Inflammatory macrophage treated with lipopolysaccharide for 1 hour (primary cell): Measurements from ENCODE around the gene IMPDH1.
A peak's percentile ranks its signal among the peaks of the same experiment; 100 is the strongest.

Experiments
- DNase-seq, 2 donors: peaks; one replicate each; pipeline ENCODE4 v3.0.0-alpha.2; 2020 to 2022

Gene IMPDH1

DNA sequence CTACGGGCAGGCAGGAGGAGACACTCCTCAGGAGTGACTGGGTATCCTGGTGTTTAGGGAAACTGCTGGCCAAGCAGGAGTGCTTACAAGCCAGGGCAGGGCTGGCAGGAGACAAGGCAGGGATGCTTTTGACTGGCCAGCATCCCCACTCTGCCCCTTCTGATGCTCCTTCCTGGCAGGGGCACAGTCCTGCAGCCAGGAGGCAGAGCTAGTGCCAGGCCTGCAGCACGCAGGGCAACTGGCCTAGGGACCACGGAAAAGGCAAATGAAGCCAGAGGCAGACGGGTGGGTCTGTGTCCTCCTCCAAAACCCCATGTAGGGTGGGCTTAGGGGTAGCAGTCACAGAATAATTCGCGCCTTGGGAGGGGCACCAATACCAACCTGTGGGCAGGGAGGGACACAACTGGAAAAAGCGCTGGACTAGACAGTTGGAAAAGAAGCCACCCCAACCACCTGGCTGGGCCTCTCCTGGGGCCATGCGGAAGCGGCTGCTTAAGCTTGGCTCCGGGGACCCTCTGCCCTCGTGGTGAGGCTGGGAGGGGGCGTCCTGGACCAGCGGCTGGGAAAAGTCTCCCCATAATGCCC, 4.8 kb downstream of the IMPDH1 start:
- DNase-seq = no peak

DNA sequence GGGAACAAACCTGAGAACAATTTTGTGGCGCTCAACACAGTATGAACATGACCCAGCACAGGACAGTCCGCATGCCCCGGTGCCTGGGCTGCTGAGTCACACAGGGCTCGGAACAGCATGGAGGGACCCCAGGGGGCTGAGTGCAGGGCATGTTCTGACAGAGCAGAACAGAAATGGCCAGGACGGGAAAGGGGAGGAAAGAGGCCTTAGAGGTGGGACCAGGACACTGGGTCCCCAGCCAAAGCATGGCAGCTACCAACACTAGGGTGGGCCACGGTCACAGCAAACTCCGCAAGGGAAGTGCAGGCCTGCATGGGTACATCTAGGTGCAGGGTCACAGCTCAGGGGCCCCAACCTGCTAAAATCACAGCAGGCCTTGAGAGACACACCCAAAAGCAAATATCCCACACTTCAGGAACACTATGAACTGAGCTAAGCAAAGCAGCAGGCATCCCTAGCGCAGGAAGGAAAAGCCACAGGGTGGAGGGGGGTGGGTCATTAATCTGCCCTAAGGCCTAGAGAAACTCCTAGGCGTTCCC, 5.6 kb downstream of the IMPDH1 start:
- DNase-seq = no peak

DNA sequence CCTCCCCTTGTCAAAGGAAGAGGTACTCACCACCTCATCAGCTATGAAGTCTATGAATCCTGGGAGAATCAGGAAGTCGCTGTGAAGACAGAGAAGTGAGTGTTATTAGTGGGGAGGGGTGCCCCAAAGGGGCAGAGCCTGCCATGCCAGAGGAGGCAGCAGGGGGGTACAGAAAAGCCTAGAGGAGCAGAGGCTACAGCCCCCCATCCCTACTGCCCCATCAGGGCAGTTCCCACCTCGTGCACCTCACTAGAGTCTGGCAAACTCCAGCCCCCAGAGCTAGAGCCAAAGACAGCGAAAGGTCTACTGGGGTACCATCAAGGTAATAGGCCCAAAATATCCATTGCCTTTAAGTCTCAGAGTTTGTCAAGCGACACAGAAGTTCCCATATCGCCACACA, 6.1 kb downstream of the IMPDH1 start:
- DNase-seq = no peak

DNA sequence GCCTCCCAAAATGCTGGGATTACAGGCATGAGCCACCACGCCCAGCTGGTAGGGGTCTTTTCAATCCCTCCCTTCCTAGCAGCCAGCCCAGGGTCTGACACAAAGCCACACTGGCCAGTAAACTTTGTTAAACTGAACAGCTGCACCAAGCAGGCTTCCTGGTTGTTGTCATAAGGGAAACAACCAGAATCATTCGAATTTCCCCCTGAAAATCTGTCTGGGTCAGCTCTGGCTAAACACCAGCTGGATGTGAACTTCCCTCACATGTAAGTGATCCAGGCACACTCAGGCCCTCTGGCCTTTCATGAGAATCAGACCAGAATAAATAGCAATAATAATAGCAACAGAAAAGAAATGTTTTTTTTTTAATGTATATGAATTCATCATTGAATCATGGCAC, 7.4 kb downstream of the IMPDH1 start:
- DNase-seq = peak in 1 of 2 donors; percentile 37

DNA sequence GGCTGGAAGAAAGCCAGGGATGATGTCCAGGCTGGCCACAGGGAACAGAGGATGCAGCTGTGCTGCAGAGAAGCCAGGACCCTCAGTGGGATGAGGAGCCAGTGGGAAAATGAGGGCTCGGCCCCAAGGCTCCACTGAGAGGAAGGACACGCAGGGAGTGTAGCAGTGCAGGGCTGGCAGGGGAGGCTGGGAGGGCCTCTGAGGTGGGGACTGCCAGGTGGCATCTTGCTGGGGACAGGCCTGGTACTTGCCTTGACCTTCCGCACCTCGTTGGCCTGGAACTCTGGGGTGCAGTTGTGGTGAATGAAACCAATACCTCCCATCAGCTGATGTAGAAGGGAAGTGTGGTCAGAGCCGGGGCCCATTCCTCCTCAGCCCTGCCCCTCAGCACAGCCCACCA, 9.2 kb downstream of the IMPDH1 start:
- DNase-seq = no peak

DNA sequence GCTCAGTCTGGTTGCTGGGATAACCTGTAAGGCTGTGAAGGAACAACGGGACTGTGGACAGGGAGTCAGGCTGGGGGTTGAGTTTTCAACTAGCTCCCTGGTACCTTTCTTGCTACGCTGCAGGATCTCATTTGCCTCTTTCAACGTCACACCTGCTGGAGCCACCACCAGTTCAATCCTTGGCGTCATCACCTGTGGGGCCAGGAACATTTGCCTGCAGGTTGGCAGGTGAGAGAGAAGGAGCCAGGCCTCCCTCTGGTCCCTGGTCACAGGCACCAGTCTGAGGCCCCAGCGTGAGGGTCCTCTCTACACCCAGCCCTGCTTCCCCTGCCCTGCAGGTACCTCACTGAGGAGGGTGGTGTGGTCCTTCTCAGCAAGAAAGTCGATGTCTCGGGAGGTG, 9.8 kb downstream of the IMPDH1 start:
- DNase-seq = no peak

DNA sequence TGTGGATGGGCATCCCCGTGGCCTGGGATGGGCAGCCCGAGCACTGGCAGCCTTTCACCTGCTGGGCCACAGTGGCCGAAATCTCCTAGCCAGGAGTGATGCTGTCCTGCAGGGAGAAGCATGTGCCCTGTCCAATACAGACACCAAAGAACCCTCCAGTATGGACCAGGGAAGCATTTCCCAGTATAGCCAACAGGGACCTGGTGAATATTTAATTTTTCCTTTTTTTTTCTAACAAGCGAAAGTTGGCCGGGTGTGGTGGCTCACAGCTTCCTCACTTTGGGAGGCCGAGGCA, 11.0 kb downstream of the IMPDH1 start:
- no peak for DNase-seq

DNA sequence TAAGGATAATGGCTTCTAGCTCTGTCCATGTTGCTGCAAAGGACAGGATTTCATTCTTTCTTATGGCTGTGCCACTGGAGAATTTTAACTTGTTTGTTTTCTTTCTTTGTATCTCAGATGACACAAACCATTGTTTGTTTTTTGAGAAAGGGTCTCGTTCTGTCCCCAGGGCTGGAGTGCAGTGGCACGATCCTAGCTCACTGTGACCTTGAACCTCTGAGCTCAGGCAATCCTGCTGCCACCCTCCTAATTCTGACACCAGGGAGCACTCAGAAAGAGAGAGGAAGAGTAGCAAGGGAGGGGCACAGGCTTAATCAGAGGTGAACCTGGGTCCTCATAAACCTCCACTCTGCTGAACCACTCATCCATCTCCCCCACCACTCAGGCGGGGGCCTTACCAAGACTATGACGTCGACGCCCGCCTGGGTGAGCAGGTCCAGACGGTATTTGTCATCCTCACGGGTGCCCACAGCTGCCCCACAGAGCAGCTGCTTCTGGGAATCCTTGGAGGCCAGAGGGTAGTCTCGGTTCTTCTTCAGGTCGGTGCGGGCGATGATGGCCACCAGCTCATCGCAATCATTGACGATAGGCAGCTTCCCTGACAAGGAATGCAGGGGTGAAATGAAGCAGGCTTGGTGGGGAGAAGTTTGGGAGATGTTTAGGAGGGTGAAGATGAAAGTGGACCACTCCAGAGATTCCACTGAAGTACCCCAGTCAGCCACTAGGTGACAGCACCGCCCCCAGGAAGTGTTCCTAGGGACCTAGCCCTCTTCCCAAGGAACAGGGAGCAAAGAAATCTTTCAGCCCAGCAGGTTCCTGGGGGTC, 11.6 kb downstream of the IMPDH1 start:
- DNase-seq = peak in 1 of 2 donors; percentile 80

DNA sequence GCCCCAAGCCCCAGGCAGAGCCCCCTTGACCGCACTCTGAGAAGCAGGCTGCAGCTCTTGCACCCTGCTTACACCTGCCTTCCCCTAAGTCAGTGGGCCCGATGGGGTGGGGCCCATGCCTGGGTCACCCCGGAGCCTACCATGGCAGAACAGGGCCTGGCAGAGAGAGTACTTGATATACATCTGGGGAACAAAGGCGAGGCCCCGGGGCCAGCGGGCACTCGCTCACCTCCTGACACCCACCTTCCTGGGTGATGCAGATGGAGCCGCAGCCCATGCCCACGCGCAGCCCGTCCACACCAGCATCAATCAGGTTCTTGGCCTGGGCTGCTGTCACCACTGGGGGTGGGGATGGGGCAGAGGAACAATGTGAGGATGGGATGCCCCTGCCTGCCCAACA, 13.4 kb downstream of the IMPDH1 start:
- no peak for DNase-seq

DNA sequence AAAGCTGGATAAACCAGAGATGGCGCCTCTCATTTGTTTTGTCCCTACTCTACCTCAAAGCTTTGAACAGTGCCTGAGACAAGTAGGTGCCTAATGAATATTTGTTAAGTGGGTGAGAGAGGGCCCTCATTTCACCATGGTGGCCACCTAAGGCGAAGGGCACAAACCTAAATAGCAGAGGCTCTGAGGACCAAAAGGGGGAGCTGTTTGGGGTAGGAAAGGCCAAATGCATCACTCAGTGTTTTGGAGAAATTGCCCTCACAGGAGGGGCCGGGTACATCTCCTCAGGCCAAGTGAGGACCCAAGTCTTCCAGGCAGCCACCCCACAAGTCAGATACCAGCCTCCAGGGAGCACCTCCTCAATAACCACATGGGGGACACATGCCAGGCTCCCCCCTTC, 14.0 kb downstream of the IMPDH1 start:
- no peak for DNase-seq

DNA sequence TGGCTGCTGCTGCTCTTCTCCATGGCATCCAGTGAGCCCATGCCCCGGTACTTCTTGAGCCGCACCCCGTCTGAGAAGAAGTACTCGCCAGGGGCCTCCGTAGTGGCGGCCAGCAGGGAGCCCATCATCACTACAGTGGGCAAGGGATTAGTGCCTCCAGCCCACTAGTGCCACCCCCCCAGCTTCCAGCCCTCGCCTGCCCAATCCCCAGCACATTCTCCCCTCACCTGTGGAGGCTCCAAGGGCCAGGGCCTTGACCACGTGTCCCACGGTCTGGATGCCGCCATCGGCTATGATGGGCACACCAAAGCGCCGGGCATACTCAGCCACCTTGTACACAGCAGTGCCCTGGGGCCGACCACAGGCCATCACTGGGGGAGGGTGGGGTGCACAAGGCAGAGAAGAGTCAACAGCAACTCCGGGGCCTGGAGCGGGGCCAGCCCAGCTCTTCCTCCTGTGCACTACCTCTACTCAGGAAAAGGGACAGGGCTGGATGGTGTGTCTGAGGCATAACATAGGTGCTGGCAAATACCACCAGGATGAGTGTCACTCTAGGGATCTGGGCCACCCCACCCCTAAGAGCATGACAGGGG, 14.8 kb downstream of the IMPDH1 start:
- no peak for DNase-seq

DNA sequence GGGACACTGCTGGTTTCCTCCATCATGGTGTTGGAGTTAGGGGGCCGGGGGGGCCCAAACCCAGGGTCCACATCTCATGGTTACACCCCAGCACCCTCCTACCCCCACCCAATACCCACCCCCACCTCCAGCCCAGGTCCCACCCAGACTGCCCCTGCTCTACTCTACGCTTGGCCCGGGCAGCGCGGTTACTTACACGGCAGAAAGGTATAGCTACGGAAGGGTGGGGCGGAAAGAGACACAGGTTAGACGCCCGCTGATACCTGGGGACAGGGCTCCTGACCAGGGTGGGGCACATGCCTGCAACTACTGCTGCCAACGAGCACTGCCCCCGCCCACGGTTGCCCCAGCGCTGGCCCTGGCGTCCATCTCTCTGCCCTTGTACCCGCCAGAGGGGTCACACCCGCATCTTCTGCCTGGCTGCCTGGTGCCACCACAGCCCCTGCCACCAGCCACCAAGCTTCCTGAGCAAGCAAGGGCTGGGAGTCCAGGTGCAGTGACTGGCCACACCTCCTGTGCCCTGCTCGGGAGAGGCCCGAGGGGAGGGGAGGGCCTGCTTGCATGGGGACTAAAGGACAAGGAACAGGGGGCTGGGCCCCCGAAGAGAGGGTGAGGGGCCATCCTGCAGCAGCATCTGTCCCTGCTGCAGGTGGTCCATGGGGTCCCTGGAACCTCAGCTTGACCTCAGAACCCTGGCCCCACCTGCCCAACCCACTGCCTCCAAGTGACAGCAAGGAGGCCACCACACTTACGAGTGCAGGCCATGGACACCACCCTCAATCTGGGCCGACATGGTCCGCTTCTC, 16.1 kb downstream of the IMPDH1 start:
- no peak for DNase-seq

DNA sequence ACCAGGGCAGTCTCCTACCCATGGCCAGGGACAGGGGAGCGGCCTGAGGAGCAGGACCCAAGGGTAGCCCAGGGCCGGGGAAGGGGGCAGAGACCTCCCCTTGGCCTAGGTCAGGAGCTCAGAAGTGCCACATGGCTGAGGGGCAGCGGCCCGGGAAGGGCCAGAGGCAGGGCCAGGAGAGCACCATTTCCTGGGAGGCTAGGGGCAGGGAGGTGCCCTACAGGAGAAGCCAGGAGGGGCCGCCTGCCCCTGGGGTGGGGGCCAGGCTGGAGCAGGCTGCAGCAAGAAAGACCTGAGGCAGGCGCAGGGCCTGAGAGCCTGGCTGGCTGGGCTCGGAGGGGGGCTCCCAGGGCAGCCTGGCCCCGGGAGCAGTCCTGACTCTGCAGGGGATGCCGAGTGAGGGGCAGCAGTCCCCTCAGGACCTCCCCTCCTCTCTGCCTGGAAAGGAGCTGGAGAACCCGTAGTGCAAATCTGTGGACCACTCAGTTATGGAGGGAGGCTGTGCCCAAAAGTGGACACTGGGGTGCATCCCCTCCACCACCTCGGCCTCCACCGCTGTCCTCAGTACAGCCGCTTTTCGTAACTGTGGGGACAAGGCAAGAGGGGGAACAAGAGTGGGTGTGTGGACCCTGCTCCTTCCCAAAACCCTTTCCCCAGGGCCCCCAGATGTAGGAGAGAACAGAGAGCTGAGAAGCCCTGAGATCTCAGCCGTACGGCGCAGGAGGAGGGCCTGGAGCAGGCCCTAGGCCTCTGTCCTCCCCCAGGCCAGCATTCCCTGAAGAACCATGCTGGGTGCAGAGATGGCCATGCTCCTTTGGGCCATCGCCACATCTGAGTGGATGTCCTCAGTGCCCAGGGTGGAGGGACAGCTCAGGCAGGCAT, 17.1 kb downstream of the IMPDH1 start:
- DNase-seq = no peak

DNA sequence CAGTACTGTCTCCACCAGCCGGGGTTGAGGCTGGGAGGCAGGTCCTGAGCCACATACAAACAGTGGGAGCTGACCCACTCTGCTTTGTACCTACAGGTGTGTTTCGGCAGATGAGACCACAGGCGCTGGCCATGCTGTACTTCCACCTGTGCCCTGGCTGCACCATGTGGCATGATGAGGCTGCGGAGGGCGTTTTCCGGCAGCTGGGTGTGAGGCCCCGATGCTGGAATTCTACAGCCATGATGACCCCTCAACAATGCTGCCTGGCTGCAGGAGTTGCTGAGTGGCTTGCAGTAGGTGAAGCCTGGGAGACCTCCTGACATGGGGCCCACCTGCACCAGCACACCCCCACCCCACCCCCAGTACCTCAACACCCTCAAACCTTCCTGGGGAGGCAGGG, 18.0 kb downstream of the IMPDH1 start:
- no peak for DNase-seq

DNA sequence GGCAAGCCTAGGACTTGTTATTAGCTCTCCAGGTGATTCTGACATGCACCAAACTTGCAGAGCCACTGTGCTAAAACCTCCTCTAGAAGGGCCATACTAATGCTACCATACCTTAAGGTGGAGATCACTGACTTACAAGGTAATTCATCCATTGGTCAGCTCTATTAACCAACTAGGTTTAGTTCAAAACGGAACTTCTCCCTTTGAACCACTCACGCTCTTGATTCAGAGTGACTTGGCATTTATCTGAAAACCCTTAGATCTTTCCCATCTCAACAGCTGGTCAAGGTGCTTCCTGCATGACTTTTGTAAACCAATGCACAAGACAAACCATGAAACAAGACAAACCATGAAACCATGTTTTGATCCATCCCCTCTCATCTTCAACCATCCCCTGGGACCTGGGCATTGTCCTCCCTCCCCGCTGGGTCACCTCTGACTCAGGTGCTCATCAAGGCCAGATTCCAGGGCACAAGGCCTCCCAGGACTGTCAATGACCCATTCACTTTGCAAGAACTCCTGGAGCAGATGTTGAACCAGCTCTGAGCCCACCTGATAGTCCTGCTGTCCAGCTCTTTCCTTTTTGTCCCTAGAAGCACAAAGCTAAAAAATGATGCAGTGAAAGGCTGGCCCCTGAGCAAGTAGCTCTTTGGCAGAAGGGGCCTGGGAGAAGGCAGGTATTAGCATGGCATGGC, 18.8 kb downstream of the IMPDH1 start:
- no peak for DNase-seq

DNA sequence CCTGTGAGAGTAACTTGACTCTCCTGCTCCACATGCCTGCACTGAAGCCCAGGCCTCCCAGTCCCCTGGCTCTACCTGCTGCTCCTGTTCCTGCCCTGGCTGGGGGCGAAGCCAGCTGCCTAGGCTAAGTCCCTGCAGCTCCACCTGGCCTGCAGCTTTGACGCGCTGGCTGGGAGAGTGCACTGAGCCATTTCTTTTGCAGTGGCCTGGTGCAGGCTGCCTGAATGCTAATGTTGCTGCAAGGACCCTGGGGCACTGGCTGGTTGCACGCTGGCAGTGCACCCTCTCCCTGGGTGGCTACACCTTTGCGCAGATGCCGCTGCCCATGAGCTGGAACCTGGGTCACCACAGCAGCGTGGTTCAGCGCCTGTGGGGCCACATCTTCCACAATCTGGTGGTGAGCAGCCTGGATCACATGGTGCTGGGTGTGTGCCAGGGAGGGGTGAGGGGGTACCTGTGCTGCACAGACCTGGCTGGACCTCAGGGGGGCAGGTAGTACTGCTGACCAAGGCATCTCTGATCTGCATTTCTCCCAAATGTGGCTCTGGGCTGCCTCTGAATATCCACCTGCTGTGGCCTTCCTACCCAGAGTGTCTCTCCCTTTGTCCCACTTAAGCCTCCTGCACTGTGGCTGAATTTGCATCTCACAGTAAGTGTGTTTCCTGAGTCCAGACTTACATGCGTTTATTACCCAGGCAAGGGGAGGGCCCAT, 20.0 kb downstream of the IMPDH1 start:
- no peak for DNase-seq

DNA sequence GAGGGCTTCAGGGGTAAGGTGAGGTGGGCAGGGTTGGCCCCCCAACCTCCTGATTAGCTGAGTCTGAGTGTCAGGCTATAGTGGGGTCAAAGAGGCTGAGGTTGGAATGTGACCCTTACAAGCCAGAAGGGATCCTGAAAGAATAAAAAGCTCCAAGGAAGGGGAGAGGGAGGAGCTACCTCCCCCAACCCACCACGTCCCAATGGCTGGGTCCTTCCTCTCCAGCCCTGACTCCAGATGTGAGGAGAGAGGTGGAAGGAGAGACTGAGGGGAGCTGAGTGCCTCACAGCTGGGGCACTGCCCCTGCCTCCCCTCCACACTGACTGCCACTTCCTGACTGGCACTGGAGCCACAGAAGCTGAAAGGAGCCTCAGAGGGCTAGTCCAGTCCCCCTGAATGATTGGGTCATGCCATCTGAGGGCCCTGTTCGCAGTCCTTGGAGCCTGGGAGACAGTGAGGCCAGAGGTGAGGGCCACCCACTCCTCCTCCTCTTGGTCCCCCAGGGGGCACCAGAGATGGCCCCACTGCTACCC, 20.6 kb downstream of the IMPDH1 start:
- DNase-seq = no peak

DNA sequence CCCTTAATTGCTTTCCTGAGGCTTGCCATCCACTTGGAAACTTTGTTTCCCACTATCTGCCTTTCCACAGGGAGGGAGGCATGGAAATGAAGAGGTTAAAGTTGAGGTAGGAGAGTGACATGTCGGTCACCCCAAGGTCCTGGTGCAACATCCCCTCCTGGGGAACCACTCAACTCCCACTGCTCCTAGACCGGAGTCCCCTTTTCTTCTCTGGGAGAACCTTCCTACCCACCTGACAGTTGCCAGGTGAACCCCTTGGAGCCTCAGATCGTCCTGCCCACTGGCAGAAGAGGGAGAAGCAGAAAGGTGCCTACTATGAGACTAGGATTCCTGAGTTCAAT, 21.7 kb downstream of the IMPDH1 start:
- DNase-seq = no peak

DNA sequence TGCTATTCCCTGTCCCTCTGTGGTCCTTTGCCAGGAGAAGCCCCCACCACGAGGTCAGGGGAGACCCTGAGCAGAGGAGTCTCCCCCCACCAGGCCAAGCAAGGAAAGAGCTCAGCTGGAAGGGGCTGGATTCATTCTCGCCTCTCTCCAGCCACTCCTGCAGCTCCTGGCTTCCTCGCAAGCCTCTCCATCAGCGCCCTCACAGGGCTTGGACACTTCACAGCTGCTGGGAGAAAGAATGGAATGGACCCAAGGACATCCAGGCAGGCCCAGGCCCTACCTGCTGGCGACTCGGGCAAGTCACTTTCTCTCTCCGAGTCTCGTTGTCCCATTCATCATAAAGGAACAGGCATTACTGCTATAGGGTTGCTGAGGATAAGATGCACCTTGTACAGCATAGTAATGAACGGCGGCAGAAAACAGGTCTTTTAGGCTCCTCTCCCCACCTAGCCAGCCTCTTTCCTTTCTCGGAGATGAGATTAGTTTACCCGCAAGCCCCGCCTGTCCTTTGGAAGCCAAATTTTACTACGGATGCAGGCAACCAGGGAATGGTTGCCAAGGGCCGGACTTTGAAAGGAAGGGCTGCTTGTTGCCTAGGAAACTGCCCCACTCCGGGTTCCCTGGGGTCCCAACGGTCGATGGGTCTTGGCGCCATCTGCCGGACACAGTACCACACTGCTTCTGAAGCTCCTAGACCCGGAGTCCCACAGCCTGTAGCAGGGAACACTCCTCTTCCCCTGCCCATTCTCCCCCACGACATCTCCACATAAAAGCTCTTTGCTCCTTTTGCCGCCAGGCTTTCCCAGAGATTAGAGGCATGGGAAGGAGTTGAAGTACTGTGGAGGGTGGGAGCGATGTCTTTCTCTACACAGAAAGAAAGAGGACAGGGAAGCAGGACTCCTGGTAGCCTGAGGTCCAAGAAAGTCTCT, 22.3 kb downstream of the IMPDH1 start:
- peak; percentile 55 to 92 for DNase-seq
